CD4-positive, alpha-beta T cell treated with Interleukin-21 for 1 hour (primary cell): ENCODE measurements around the gene RBP5.

Source experiments
- DNase-seq: peaks from one replicate; pipeline ENCODE4 v3.0.0-alpha.2; 2020

RBP5 gene

DNA sequence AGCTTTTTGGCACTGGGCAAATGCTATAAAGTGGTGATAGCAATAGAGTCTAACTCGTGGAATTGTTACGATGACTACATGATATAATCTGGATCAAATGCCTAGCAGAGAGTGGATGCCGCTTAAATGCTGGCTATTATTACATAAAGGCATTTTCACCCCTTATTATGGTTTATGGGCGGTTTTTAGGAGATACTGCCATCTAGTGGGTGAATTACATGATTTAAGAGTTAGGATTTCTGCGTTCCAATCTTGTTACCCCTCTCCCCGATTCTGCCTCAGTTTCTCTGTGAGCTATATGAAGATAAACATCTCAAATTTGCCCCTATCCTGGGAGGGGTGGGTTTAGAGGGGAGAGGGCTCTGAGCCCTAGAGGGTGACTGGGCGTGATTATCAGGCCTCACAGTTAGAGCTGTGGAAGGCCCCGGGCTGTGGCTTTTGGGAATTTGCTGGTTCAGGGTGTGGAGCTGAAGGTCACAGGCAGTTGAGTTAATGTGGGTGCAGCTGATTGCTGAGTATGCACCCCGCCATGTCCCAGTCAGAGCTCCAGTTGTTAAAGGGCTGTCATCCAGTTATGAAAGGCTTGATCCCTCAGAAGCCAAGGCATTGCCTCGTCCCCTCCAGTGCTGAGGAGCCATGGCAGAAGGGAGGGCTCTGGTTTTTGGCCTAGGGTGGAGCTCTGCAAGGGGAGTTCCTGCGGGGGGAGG, 15.9 kb upstream of the RBP5 start:
- peak; percentile 51 for DNase-seq

- no peak for DNase-seq
Observed at GRCh38 chr12:7143564-7143963, 14.9 kb upstream of the RBP5 start.

DNA sequence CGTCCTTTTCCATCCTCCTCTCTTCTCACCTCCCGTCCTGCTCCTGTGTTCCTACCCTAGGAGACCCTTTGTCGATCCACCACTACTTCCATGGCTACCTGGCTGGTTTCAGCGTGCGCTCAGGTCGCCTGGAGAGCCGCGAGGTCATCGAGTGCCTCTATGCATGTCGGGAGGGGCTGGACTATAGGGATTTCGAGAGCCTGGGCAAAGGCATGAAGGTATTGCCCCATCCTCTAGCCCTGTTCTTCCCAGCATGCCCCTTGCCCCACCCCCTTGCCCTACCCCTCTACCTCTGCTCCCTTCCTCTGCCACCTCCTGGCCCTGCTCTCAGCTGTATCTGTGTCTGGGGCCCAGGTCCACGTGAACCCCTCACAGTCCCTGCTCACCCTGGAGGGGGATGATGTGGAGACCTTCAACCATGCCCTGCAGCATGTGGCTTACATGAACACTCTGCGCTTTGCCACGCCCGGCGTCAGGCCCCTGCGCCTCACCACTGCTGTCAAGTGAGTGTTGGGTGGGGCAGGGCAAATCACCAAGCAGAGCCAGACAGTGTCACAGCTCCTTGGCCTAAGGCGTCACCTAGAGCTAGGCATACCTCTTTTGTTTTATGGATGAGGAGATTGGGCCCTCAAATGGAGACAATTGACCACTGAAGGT, 14.2 kb upstream of the RBP5 start:
- DNase-seq, result no peak

DNA sequence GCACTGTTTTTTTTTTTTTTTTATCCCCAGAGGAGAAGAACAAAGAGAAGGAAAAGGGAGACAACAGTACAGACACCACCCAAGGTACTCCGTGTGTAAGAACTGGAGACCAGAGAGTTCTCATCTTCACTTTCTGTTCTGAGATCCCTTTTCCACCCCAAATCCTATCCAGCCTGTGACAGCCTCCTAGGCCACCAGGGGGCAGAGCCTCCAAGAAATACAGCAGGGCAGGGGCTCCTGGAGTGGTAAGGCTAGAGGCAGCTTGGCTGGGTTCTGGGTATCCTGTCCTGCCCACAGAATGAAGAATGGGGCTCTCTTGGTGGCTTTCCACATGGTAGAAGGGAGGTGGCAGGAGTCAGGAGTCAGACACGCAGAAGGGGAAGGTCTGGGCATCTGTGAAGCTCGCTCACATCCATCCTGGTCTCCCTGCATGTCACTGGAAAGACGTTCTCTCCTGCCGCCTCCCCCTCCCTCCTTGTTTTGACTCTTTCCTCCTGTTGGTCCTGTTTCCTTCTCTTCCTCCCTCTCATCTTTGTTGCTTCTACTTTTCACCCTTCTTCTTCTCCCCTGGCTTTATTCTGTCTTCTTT, 13.5 kb upstream of the RBP5 start:
- DNase-seq, result peak; percentile 62

GRCh38 chr12:7141351-7142005, 12.8 kb upstream of the RBP5 start:
- no peak for DNase-seq

DNA sequence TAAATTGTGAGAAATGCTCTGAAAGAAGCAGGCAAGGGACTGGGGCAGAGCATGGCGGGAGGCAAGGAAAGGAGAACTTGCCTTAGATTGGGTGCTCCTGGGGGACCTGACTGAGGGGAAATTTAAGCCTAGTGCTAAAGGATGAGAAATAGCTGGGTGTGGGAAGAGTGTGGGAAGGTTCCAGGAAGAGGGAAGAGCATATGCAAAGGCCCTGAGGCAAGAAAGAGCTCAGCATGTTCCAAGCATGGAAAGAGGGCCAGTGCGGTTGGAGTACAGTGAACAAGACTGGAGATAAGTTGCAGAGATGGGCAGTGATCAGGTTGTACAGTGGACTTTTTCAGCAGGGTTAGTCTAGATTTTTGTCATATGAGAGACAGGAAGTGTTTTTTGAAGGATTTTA, 10.5 kb upstream of the RBP5 start:
- DNase-seq, result no peak

- DNase-seq, result no peak
Observed at GRCh38 chr12:7137908-7138307, 9.2 kb upstream of the RBP5 start.

DNA sequence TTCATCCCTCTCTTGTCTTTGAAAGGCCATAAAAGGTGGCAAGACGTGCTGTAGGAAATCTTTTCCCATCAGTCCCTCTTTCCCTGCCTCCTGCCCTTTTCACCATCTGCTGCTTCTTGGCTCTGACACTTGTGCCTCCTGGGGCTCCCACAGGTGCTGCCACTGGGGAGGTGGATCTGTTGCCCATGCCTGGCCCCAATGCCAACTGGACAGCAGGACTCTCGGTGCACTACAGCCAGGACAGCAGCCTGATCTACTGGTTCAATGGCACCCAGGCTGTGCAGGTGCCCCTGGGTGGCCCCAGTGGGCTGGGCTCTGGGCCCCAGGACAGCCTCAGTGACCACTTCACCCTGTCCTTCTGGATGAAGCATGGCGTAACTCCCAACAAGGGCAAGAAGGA, 8.0 kb upstream of the RBP5 start:
- no peak for DNase-seq

- no peak for DNase-seq
Observed at GRCh38 chr12:7136071-7136470, 7.4 kb upstream of the RBP5 start.

DNA sequence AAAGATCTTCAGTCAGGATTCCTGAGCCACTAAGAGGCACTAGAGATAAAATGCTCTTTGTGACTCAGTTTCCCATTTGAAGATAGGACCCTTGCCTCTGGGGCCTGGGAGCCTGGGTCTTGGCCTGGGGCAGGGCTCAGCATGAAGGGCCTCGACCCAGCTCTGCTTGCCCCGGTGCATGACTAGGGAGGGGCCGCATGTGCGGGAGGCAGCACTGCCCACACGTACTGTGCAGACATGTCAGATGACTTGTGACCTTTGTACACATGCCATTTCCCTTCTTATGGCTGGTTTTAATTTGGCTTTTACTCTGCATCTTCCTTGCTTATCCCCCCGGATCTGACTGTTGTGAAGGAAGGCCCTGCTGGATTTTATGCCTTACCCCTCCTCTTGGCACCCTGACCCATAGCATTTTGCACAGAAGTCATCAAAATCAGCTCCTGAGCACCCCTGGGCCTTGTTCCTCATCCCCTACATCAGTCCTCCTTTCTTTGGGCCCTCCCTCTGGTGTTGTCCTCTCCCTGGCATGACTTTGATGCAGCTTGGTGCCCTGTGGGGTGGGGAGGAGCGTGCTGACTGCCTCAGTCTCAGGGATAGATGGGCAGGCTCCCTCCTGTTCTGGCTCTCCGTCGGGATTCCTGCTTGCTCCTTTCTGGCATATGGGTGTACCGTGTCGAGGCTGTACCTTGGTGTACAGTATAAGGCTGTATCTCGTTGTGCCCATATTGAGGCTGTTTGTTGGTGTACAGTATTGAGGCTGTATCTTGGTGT, 5.9 kb upstream of the RBP5 start:
- DNase-seq, result no peak

DNA sequence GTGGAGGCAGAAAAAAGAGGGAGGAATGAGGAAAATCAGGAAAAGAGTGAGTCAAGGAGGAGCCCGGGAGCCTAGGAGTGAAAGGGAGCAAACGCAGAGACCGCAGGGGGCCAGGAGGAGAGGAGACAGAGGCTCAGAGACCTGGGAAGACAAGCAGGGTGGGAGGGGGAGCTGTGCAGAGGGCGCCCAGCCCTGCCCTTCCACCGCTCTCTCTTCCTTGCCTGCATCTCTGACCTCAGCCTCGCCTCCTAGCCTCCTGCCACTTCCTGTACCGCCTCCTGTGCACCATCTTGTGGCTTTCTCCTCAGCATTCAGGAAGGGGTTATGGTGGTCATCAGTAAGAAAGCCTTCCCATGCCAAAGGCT, 2.8 kb upstream of the RBP5 start:
- peak; percentile 42 for DNase-seq

GRCh38 chr12:7130701-7131501, 2.2 kb upstream of the RBP5 start:
- DNase-seq, result peak; percentile 62

DNA sequence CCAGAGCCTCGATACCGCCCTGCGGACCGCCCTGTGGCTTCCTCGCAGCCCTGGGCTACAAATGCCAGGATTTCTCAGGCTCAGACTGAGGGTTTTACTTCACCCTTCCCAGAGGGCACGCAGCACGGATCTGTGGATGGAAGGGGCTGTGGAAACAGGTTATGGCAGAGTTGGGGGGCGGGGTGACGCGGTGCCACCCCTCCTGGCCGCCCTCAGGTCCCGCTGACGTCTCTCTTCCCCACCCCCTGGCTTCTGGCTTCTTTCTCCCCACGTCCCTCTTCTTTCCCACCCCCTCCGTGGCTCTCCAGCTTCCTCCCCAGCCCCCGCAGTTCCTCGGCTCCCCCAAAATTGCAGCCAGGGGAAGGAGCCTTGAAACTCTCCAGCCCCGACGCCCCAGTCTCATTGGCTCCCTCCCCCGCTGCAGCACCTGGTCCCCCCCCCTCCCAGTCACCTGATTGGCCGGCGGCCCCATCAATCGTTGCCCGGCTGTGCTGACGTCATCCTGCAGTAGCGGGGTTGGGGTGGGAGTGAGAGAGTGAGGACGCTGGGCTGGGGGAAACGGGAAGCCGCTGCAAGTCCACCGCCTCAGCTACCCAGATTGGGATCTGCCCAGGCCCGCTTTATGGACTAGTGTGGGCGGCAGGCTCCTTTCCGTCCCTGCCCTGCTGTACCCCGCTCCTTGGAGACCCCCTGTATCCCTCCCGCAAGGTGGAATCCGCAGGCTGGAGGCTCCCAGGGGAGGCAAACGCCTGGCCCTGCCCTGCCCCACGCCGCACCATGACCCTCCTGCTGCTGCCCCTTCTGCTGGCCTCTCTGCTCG, 1.4 kb upstream of the RBP5 start, which contains the start of gene CLSTN3:
TSS of gene CLSTN3 (plus strand) at position 500 of the 820 bp plus-strand sequence. CDS start at position 778, 278 bp downstream.
- DNase-seq, result peak; percentile 92

- no peak for DNase-seq
Observed at GRCh38 chr12:7129287-7129871, 690 bp upstream of the RBP5 start.

DNA sequence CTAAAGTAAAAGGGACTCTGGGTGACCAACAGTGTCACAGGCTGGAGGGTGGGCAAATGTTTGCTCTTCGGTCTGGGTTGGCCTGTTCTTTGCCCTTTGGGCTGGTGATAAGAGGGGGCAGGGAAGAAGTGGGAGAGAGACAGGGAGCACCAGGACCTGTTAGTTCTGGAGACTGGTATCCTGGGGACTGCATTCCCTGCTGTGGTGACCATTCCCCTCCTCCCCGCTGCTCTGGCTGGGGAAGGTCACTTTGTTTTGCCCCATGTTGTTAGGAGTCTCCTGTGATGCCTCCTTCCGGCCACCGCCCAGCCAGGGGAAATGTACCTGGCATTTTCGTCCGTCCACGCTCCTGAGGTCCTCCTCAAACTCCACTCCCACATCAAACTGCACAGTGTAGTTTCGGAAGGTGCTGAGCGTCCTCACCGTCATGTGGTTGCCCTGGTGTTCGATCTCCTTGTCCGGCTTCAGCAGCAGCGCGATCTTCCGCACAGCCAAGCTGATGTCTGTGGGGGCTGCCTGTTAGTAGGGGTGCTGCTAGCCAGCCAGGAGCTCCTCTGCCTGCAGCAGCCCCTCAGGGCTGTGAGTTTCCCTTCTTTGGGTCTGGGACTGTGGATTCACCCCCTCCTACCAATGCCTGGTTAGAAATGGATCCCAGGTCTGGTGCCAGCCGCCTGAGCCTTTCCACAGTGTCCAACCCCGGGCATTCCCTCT, 618 bp downstream of the RBP5 start:
- no peak for DNase-seq

- no peak for DNase-seq
Observed at GRCh38 chr12:7125632-7126227, 3.0 kb downstream of the RBP5 start.

- DNase-seq, result no peak
Observed at GRCh38 chr12:7123806-7124522, 4.7 kb downstream of the RBP5 start.

- DNase-seq, result no peak
Observed at GRCh38 chr12:7122811-7123769, 5.6 kb downstream of the RBP5 start.
